Stomach (tissue), 9 donors: ENCODE measurements around the gene KRT33A. TPM values are rescaled to one million over a fixed set of nuclear protein-coding genes. Genes with fewer than 3 reads are reported as not detected.

ENCODE experiments used
- DNase-seq, 2 donors: peaks; one replicate each; pipeline versions ENCODE4 v3.0.0 to v3.0.0-alpha.2; 2013 to 2019
- H3K27ac ChIP-seq, 5 donors: fragments of 200-600 bp in 4 of 5; sonication (generic) in 4 of 5; one replicate each; pipeline ENCODE4 v1.5.1; 2013 to 2019; ENCODE audit warnings: mild to moderate bottlenecking in 1 of 5, moderate library complexity in 1 of 5
- H3K27me3 ChIP-seq, 3 donors: fragments of 200-600 bp; sonication (generic); one replicate each; pipeline ENCODE4 v1.5.1; 2017 to 2019; ENCODE audit warnings: mixed run types in 1 of 3
- H3K36me3 ChIP-seq, 4 donors: fragments of 200-600 bp; sonication (generic); 1 replicate in 3 of 4; 2 replicates in 1 of 4; pipeline ENCODE4 v1.5.1; 2016 to 2019
- H3K4me1 ChIP-seq, 4 donors: fragments of 200-600 bp; sonication (generic); one replicate each; pipeline ENCODE4 v1.5.1; 2016 to 2019
- H3K4me3 ChIP-seq, 4 donors: fragments of 200-600 bp; sonication (generic) in 3 of 4; one replicate each; pipeline ENCODE4 v1.5.1; 2016 to 2019; ENCODE audit warnings: mild to moderate bottlenecking in 1 of 4
- H3K9me3 ChIP-seq, 4 donors: fragments of 200-600 bp; sonication (generic); one replicate each; pipeline ENCODE4 v1.5.1; 2016 to 2019
- CTCF ChIP-seq, 7 experiments: fragments of 450-650 bp in 4 of 7; fragments of 200-600 bp in 3 of 7; sonication (generic) in 3 of 7; IDR thresholded peaks; one replicate each; pipeline ENCODE4 v1.5.1; 2016 to 2019; ENCODE audit warnings: antibody characterized with exemption in 7 of 7, control low read depth in 2 of 7, mild to moderate bottlenecking in 1 of 7
- EP300 ChIP-seq: sonication (generic); formaldehyde crosslinking; IDR thresholded peaks from one replicate; pipeline ENCODE4 v1.6.1; 2017; ENCODE audit warnings: antibody characterized with exemption
- POLR2A ChIP-seq, 4 donors: fragments of 450-650 bp; IDR thresholded peaks; one replicate each; pipeline ENCODE4 v1.6.1; 2016; ENCODE audit warnings: antibody characterized with exemption in 4 of 4, control low read depth in 2 of 4, mild to moderate bottlenecking in 1 of 4, moderate library complexity in 1 of 4
- POLR2AphosphoS5 ChIP-seq, 3 donors: sonication (generic); formaldehyde crosslinking; IDR thresholded peaks; one replicate each; pipeline ENCODE4 v1.6.1; 2016; ENCODE audit warnings: antibody characterized with exemption in 3 of 3
- WGBS, 5 donors: extraction: QIAGEN DNeasy Blood & Tissue Kit in 3 of 5; methylation state at CpG; one replicate each; pipeline versions ENCODE4 v1.1.5 to v1.1.7; 2013 to 2018; 5-methylcytosine and 5-hydroxymethylcytosine counted together
- intact Hi-C: fragments of 100-400 bp; cut with DNase I; formaldehyde crosslinking; loops from one replicate; pipeline ENCODE4 v1.15.1; 2023; ENCODE audit warnings: low total_unique reads
- polyA plus RNA-seq, 3 donors: library from polyadenylated mRNA; stranded (reverse); fragments of 200-250 nt; gene quantifications; one replicate each; pipeline ENCODE4 v1.2.3, GENCODE V29; 2013
- total RNA-seq, 5 donors: library from RNA; depleted of rRNA; stranded (reverse); fragments of >200 nt; gene quantifications; one replicate each; pipeline versions ENCODE4 v1.1.0 to v1.2.3, GENCODE V29; 2014 to 2016
- donor health status: healthy with polysubstance abuse.
- donor health status: Bipolar disorder and iron deficiency.
- donor health status: healthy.

The KRT33A gene
- total and polyA plus RNA-seq, 8 donors: 0.45 TPM; not detected in 7

DNA sequence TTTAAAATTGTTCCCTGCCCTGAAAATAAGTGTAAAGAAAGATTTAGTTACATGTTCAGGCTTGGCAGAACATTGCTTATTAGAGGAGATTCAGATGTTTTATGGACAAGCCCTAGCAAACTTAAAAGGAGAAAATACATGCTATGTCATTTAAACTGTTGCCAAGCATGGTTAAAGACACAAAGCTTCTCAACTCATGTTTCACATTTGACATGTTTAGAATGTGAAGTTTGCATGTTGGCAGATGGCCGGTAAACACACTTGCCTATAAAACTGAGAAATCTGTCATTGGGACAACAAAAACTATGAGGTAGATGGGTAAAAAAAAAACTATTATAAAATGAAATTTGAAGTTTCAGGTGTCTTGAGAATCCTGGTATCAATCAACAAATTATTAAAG, 53.8 kb downstream of the KRT33A start:
- WGBS, 5 donors: 50 to 76% (median 69%) methylated on average over 1 of the region's 1 CpG
- Histone ChIP-seq H3K4me1 (no peaks in the 10 kb centered on the region), H3K4me3 (no peak overlapping the region), H3K36me3 (no peaks in the 10 kb centered on the region), H3K27ac (no peak overlapping the region), H3K9me3 (no peaks in the 10 kb centered on the region), H3K27me3 (peaks cover 0 to 10% (median 5%) of the 10 kb centered on the region in 3 donors)
- DNase-seq: peak in 1 of 2 donors; percentile 27
- intact Hi-C loops: no loop called here
- no peak for TF ChIP-seq CTCF (IDR thresholded peaks at IDR 0.05)
- TF ChIP-seq POLR2AphosphoS5 (IDR thresholded peaks at IDR 0.05): no peak
- no peak for TF ChIP-seq POLR2A (IDR thresholded peaks at IDR 0.05)
- TF ChIP-seq EP300: no peak

Other genes with a start within 250 kb of the KRT33A start
Only the 30 nearest of the 34 such genes appear.
- gene KRTAP4-12, start 226.6 kb downstream of the KRT33A start, total RNA-seq: not detected
- not detected for gene KRTAP4-12, start 226.6 kb downstream of the KRT33A start, polyA plus RNA-seq
- gene KRTAP4-6, start 210.3 kb downstream of the KRT33A start, total RNA-seq: not detected
- gene KRTAP4-6, start 210.3 kb downstream of the KRT33A start, polyA plus RNA-seq: not detected
- not detected for gene KRTAP4-5, start 201.0 kb downstream of the KRT33A start, total RNA-seq
- gene KRTAP4-5, start 201.0 kb downstream of the KRT33A start, polyA plus RNA-seq: not detected
- gene KRTAP4-4, start 190.1 kb downstream of the KRT33A start, total RNA-seq: not detected
- not detected for gene KRTAP4-4, start 190.1 kb downstream of the KRT33A start, polyA plus RNA-seq
- not detected for gene KRTAP4-3, start 182.6 kb downstream of the KRT33A start, total RNA-seq
- not detected for gene KRTAP4-3, start 182.6 kb downstream of the KRT33A start, polyA plus RNA-seq
- gene KRTAP4-2, start 172.6 kb downstream of the KRT33A start, total RNA-seq: not detected
- gene KRTAP4-2, start 172.6 kb downstream of the KRT33A start, polyA plus RNA-seq: not detected
- gene KRTAP4-1, start 165.9 kb downstream of the KRT33A start, total RNA-seq: not detected
- gene KRTAP4-1, start 165.9 kb downstream of the KRT33A start, polyA plus RNA-seq: not detected
- gene KRTAP9-1, start 160.9 kb downstream of the KRT33A start, total RNA-seq: not detected
- not detected for gene KRTAP9-1, start 160.9 kb downstream of the KRT33A start, polyA plus RNA-seq
- not detected for gene KRTAP9-2, start 124.2 kb downstream of the KRT33A start, total RNA-seq
- not detected for gene KRTAP9-2, start 124.2 kb downstream of the KRT33A start, polyA plus RNA-seq
- gene KRTAP9-3, start 118.4 kb downstream of the KRT33A start, total RNA-seq: not detected
- gene KRTAP9-3, start 118.4 kb downstream of the KRT33A start, polyA plus RNA-seq: not detected
- not detected for gene KRTAP9-8, start 112.8 kb downstream of the KRT33A start, total RNA-seq
- gene KRTAP9-8, start 112.8 kb downstream of the KRT33A start, polyA plus RNA-seq: not detected
- gene KRTAP9-4, start 101.1 kb downstream of the KRT33A start, total RNA-seq: not detected
- not detected for gene KRTAP9-4, start 101.1 kb downstream of the KRT33A start, polyA plus RNA-seq
- gene KRTAP9-9, start 95.4 kb downstream of the KRT33A start, total RNA-seq: not detected
- gene KRTAP9-9, start 95.4 kb downstream of the KRT33A start, polyA plus RNA-seq: not detected
- gene KRTAP9-6, start 85.5 kb downstream of the KRT33A start, total RNA-seq: not detected
- gene KRTAP9-6, start 85.5 kb downstream of the KRT33A start, polyA plus RNA-seq: not detected
- gene KRTAP9-7, start 75.1 kb downstream of the KRT33A start, total RNA-seq: not detected
- not detected for gene KRTAP9-7, start 75.1 kb downstream of the KRT33A start, polyA plus RNA-seq
- not detected for gene KRTAP29-1, start 48.0 kb downstream of the KRT33A start, total RNA-seq
- gene KRTAP29-1, start 48.0 kb downstream of the KRT33A start, polyA plus RNA-seq: not detected
- gene KRTAP16-1, start 41.5 kb downstream of the KRT33A start, total RNA-seq: not detected
- not detected for gene KRTAP16-1, start 41.5 kb downstream of the KRT33A start, polyA plus RNA-seq
- not detected for gene KRTAP17-1, start 35.1 kb downstream of the KRT33A start, total RNA-seq
- not detected for gene KRTAP17-1, start 35.1 kb downstream of the KRT33A start, polyA plus RNA-seq
- gene KRT33B, start 19.0 kb upstream of the KRT33A start, total RNA-seq: not detected
- not detected for gene KRT33B, start 19.0 kb upstream of the KRT33A start, polyA plus RNA-seq
- gene KRT34, start 31.5 kb upstream of the KRT33A start, total RNA-seq: not detected
- under 1 TPM in 1 of 3 donors, not detected in 2; 0.20 TPM for gene KRT34, start 31.5 kb upstream of the KRT33A start, polyA plus RNA-seq
- gene KRT31, start 46.8 kb upstream of the KRT33A start, total RNA-seq: not detected
- gene KRT31, start 46.8 kb upstream of the KRT33A start, polyA plus RNA-seq: 1 to 10 TPM in 1 of 3 donors, not detected in 2; 3.1 TPM
- not detected for gene KRT37, start 73.8 kb upstream of the KRT33A start, total RNA-seq
- gene KRT37, start 73.8 kb upstream of the KRT33A start, polyA plus RNA-seq: not detected
- gene KRT38, start 90.2 kb upstream of the KRT33A start, total RNA-seq: not detected
- not detected for gene KRT38, start 90.2 kb upstream of the KRT33A start, polyA plus RNA-seq
- gene KRT32, start 116.6 kb upstream of the KRT33A start, total RNA-seq: not detected
- 1 to 10 TPM in 1 of 3 donors, not detected in 2; 1.9 TPM for gene KRT32, start 116.6 kb upstream of the KRT33A start, polyA plus RNA-seq
- not detected for gene KRT35, start 130.3 kb upstream of the KRT33A start, total RNA-seq
- not detected for gene KRT35, start 130.3 kb upstream of the KRT33A start, polyA plus RNA-seq
- gene KRT36, start 139.1 kb upstream of the KRT33A start, total RNA-seq: not detected
- gene KRT36, start 139.1 kb upstream of the KRT33A start, polyA plus RNA-seq: not detected
- gene KRT13, start 154.8 kb upstream of the KRT33A start, total RNA-seq: 10 to 100 TPM in 2 of 5 donors, 1 to 10 TPM in 2, not detected in 1; 2.2 to 43.8 (median 11.1) TPM
- over 10,000 TPM in 1 of 3 donors, 10 to 100 TPM in 1, 1 to 10 TPM in 1; 1.1 to 12,460 (median 41.1) TPM for gene KRT13, start 154.8 kb upstream of the KRT33A start, polyA plus RNA-seq
- gene KRT15, start 168.1 kb upstream of the KRT33A start, total RNA-seq: 1 to 10 TPM in 4 of 5 donors, not detected in 1; 1.6 to 9.4 (median 2.4) TPM
- gene KRT15, start 168.1 kb upstream of the KRT33A start, polyA plus RNA-seq: 1,000 to 10,000 TPM in 1 of 3 donors, 1 to 10 TPM in 2; 1.4 to 3,416 (median 4.7) TPM
- 1,000 to 10,000 TPM in 1 of 5 donors, 100 to 1,000 TPM in 4; 218 to 2,364 (median 659) TPM for gene KRT19, start 177.5 kb upstream of the KRT33A start, total RNA-seq
- gene KRT19, start 177.5 kb upstream of the KRT33A start, polyA plus RNA-seq: 1,000 to 10,000 TPM in 1 of 3 donors, 100 to 1,000 TPM in 2; 431 to 1,737 (median 761) TPM
- not detected for gene KRT9, start 221.2 kb upstream of the KRT33A start, total RNA-seq
- gene KRT9, start 221.2 kb upstream of the KRT33A start, polyA plus RNA-seq: not detected